HCT116 (cell line): ENCODE measurements around the gene CLEC4F.

Experiments used
- CEBPB ChIP-seq: IDR thresholded peaks from 2 replicates; pipeline ENCODE4 v1.6.1; 2012; ENCODE audit warnings: low read depth
- ELF1 ChIP-seq: IDR thresholded peaks from 2 replicates; pipeline ENCODE4 v1.6.1; 2012; ENCODE audit warnings: low read depth, borderline replicate concordance
- EZH2 ChIP-seq: fragments of 200-600 bp; sonication (generic); IDR thresholded peaks from 2 replicates; pipeline ENCODE4 v1.6.1; 2017; ENCODE audit warnings: antibody characterized with exemption, mixed run types
- JUND ChIP-seq: IDR thresholded peaks from 2 replicates; pipeline ENCODE4 v1.6.1; 2012
- MAX ChIP-seq: IDR thresholded peaks from 2 replicates; pipeline ENCODE4 v1.6.1; 2012
- POLR2A ChIP-seq: IDR thresholded peaks from 2 replicates; pipeline ENCODE4 v1.7.0; 2011; ENCODE audit warnings: borderline replicate concordance; ENCODE audit not compliant: insufficient read depth, insufficient read length; ENCODE audit errors: extremely low read depth
- POLR2AphosphoS5 ChIP-seq: IDR thresholded peaks from 2 replicates; pipeline ENCODE4 v1.6.1; 2011; ENCODE audit warnings: mild to moderate bottlenecking, low read depth, low read length, moderate library complexity
- RAD21 ChIP-seq: IDR thresholded peaks from 2 replicates; pipeline ENCODE4 v1.6.1; 2012; ENCODE audit warnings: low read depth, mild to moderate bottlenecking
- SIN3A ChIP-seq: IDR thresholded peaks from 2 replicates; pipeline ENCODE4 v1.6.1; 2012; ENCODE audit warnings: low read depth
- YY1 ChIP-seq: IDR thresholded peaks from 2 replicates; pipeline ENCODE4 v1.6.1; 2011; ENCODE audit warnings: low read length, low read depth, moderate library complexity, mild to moderate bottlenecking; ENCODE audit not compliant: insufficient replicate concordance; ENCODE audit errors: extremely low read depth
- ZBTB33 ChIP-seq: IDR thresholded peaks from 2 replicates; pipeline ENCODE4 v1.6.1; 2011; ENCODE audit warnings: mild to moderate bottlenecking, low read length, moderate library complexity; ENCODE audit not compliant: insufficient replicate concordance; ENCODE audit errors: extremely low read depth
- TF ChIP-seq, protein P1 (sequence below), 3 experiments: fragments of 200-600 bp in 1 of 3; sonication (generic) in 1 of 3; IDR thresholded peaks in 2 of 3; conservative IDR thresholded peaks in 1 of 3; 2 replicates each; pipeline ENCODE4 v1.5.1; 2012 to 2017; ENCODE audit warnings: low read depth in 2 of 3, low read length in 2 of 3, antibody characterized with exemption in 1 of 3, borderline replicate concordance in 1 of 3, control low read depth in 1 of 3, mild to moderate bottlenecking in 1 of 3, mixed read lengths in 1 of 3, mixed run types in 1 of 3, moderate library complexity in 1 of 3; ENCODE audit not compliant: insufficient read depth in 1 of 3
- TF ChIP-seq, protein P2 (sequence below): IDR thresholded peaks from 2 replicates; pipeline ENCODE4 v1.6.1; 2012
- TF ChIP-seq, protein P3 (sequence below): IDR thresholded peaks from 2 replicates; pipeline ENCODE4 v1.6.1; 2012; ENCODE audit warnings: low read depth

- TF ChIP-seq CEBPB (no peak), JUND (no peak), POLR2A (no peak), EZH2 (no peak), POLR2AphosphoS5 (no peak), MAX (no peak), SIN3A (no peak), ZBTB33 (no peak), YY1 (no peak), ELF1 (no peak), RAD21 (no peak)
- TF ChIP-seq, protein P1, sequence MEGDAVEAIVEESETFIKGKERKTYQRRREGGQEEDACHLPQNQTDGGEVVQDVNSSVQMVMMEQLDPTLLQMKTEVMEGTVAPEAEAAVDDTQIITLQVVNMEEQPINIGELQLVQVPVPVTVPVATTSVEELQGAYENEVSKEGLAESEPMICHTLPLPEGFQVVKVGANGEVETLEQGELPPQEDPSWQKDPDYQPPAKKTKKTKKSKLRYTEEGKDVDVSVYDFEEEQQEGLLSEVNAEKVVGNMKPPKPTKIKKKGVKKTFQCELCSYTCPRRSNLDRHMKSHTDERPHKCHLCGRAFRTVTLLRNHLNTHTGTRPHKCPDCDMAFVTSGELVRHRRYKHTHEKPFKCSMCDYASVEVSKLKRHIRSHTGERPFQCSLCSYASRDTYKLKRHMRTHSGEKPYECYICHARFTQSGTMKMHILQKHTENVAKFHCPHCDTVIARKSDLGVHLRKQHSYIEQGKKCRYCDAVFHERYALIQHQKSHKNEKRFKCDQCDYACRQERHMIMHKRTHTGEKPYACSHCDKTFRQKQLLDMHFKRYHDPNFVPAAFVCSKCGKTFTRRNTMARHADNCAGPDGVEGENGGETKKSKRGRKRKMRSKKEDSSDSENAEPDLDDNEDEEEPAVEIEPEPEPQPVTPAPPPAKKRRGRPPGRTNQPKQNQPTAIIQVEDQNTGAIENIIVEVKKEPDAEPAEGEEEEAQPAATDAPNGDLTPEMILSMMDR (IDR thresholded peaks at IDR 0.05 in 2 of 3, conservative IDR thresholded peaks at IDR 0.05 in 1 of 3; ENCODE audit: borderline replicate concordance in 1 of 3, insufficient read depth in 1 of 3, low read depth in 2 of 3, low read length in 2 of 3) = no peak
- TF ChIP-seq, protein P2, sequence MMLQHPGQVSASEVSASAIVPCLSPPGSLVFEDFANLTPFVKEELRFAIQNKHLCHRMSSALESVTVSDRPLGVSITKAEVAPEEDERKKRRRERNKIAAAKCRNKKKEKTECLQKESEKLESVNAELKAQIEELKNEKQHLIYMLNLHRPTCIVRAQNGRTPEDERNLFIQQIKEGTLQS = no peak
- TF ChIP-seq, protein P3, sequence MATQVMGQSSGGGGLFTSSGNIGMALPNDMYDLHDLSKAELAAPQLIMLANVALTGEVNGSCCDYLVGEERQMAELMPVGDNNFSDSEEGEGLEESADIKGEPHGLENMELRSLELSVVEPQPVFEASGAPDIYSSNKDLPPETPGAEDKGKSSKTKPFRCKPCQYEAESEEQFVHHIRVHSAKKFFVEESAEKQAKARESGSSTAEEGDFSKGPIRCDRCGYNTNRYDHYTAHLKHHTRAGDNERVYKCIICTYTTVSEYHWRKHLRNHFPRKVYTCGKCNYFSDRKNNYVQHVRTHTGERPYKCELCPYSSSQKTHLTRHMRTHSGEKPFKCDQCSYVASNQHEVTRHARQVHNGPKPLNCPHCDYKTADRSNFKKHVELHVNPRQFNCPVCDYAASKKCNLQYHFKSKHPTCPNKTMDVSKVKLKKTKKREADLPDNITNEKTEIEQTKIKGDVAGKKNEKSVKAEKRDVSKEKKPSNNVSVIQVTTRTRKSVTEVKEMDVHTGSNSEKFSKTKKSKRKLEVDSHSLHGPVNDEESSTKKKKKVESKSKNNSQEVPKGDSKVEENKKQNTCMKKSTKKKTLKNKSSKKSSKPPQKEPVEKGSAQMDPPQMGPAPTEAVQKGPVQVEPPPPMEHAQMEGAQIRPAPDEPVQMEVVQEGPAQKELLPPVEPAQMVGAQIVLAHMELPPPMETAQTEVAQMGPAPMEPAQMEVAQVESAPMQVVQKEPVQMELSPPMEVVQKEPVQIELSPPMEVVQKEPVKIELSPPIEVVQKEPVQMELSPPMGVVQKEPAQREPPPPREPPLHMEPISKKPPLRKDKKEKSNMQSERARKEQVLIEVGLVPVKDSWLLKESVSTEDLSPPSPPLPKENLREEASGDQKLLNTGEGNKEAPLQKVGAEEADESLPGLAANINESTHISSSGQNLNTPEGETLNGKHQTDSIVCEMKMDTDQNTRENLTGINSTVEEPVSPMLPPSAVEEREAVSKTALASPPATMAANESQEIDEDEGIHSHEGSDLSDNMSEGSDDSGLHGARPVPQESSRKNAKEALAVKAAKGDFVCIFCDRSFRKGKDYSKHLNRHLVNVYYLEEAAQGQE = no peak
Observed at GRCh38 chr2:70771446-70771845, 49.0 kb downstream of the CLEC4F start.
